Sciatic nerve (tissue), 2 donors: ENCODE results near the gene LGALS14. TPM values are rescaled to one million over a fixed set of nuclear protein-coding genes. Genes with fewer than 3 reads are reported as not detected.
"Not testable (repeated sequence)": the region's sequence is repeated elsewhere in the genome, so short reads cannot be mapped to it uniquely, and the experiment has no call there.

Experiments
- ATAC-seq: fragments of 200-7000 bp; cut with Tn5 transposase; one replicate; pipeline ENCODE4 v1.9.1; 2020; ENCODE audit warnings: mild to moderate bottlenecking, moderate library complexity
- DNase-seq: peaks from one replicate; pipeline ENCODE4 v3.0.0-alpha.2; 2020; ENCODE audit warnings: low spot score
- intact Hi-C: fragments of 100-400 bp; cut with DNase I; formaldehyde crosslinking; loops from one replicate; pipeline ENCODE4 v1.14.2; 2022
- total RNA-seq: library from RNA; stranded (reverse); fragmentation: NEBNext Ultra II Directional; extraction: Animal tissue kit (Norgen Biotek cat#: 25700); gene quantifications from one replicate; pipeline ENCODE4 v1.2.1, GENCODE V29; 2021
- donor health status: DM: no; HTN: no; CAD: no.
- donor health status: DM: no; HTN: no; CAD: no.

Gene LGALS14, protein sequence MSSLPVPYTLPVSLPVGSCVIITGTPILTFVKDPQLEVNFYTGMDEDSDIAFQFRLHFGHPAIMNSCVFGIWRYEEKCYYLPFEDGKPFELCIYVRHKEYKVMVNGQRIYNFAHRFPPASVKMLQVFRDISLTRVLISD
- total RNA-seq = not detected

- intact Hi-C loops = no loop called here
- no peak for ATAC-seq
Measured at GRCh38 chr19:39704181-39705044, at the start of gene LGALS14. LGALS14 (plus strand) TSS chr19:39704481; CDS start chr19:39704529, 48 bp downstream.

DNA sequence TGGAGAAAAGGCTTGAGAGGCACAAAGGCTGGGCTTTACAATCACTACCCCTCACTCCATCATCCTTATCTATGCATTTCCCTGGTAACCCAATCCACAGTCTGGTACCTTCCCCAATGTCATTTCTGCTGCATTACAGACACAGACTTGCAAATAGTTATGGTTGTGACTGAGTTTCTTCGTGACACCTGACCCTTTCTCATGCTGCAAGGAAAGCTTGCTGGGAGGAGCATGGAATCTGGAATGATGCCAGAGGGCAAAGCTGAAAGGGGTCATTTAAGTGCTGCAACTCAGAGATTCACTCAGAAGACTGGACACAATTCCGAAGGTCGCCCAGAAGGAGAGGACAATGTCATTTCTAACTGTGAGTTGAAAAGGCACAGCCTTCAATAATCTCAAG, 48.7 kb upstream of the LGALS14 start, which contains the start of gene LGALS16:
Gene LGALS16, plus strand, starts transcription at position 301 of the 400 bp plus-strand sequence. Its CDS starts 49 bp downstream, at position 350.
- no peak for DNase-seq
- intact Hi-C loops = no loop called here
- no peak for ATAC-seq

More at GRCh38 chr19:39704181-39705044, at the start of gene LGALS14:
- DNase-seq = no peak

- ATAC-seq = no peak
- DNase-seq = no peak
- intact Hi-C loops = no loop called here
Measured at GRCh38 chr19:39659791-39660190, 44.5 kb upstream of the LGALS14 start.

- DNase-seq (no peak), ATAC-seq (no peak)
- intact Hi-C loops = no loop called here
Measured at GRCh38 chr19:39660661-39661060, 43.6 kb upstream of the LGALS14 start.

GRCh38 chr19:39661565-39661964, 42.7 kb upstream of the LGALS14 start:
- ATAC-seq = no peak
- no peak for DNase-seq
- intact Hi-C loops = no loop called here

DNA sequence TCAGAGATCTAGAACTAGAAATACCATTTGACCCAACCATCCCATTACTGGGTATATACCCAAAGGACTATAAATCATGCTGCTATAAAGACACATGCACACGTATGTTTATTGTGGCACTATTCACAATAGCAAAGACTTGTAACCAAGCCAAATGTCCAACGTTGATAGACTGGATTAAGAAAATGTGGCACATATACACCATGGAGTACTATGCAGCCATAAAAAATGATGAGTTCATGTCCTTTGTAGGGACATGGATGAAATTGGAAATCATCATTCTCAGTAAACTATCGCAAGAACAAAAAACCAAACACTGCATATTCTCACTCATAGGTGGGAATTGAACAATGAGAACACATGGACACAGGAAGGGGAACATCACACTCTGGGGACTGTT, 34.4 kb upstream of the LGALS14 start:
- intact Hi-C loops, DNase-seq, ATAC-seq: not testable (repeated sequence)

DNA sequence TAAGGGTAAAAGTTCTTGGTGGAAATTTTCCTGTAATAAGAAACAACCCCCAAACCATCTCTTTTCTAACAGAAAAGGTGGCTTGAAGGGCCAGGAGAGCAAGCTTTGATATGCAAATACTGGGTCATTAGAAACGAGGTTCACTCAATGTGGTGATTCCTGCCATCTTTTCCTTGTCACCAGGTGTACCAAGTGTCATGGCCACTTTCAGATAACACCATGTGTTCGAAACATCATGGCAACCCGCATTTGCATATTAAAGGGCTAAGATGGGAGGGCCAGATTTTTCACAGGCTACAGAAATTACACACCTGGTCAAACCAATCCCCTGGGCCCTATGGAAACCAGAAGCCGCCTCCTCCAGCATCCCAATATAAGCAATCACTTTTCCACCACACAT, 33.3 kb upstream of the LGALS14 start:
- no peak for DNase-seq

GRCh38 chr19:39671739-39672363, 32.4 kb upstream of the LGALS14 start:
- intact Hi-C loops = no loop called here
- no peak for ATAC-seq
- no peak for DNase-seq

More for the DNA sequence above, 33.3 kb upstream of the LGALS14 start:
- intact Hi-C loops = no loop called here
- no peak for ATAC-seq

GRCh38 chr19:39672473-39672872, 31.8 kb upstream of the LGALS14 start:
- intact Hi-C loops = no loop called here
- no peak for DNase-seq
- ATAC-seq = no peak

- intact Hi-C loops, ATAC-seq, DNase-seq: not testable (repeated sequence)
Measured at GRCh38 chr19:39673862-39674261, 30.4 kb upstream of the LGALS14 start.

DNA sequence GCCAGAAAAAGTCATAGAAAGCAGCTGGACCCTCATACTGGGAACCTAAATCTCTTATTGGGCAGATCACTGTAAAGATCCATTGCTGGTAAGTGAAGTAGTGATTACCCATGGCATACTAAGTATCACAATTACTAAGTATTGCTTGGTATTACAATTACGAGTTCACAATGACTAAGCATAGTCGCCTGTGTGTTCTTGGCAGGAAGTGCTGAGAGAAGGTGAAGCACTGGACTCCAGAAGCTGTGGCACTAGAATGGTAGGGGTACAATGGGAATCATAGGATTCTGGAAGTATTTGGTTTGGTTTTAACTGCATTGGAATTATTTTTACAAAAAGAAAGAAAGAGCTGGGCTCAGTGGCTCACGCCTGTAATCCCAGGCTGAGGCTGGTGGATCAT, 28.3 kb upstream of the LGALS14 start:
- intact Hi-C loops = no loop called here
- DNase-seq (no peak), ATAC-seq (no peak)

DNA sequence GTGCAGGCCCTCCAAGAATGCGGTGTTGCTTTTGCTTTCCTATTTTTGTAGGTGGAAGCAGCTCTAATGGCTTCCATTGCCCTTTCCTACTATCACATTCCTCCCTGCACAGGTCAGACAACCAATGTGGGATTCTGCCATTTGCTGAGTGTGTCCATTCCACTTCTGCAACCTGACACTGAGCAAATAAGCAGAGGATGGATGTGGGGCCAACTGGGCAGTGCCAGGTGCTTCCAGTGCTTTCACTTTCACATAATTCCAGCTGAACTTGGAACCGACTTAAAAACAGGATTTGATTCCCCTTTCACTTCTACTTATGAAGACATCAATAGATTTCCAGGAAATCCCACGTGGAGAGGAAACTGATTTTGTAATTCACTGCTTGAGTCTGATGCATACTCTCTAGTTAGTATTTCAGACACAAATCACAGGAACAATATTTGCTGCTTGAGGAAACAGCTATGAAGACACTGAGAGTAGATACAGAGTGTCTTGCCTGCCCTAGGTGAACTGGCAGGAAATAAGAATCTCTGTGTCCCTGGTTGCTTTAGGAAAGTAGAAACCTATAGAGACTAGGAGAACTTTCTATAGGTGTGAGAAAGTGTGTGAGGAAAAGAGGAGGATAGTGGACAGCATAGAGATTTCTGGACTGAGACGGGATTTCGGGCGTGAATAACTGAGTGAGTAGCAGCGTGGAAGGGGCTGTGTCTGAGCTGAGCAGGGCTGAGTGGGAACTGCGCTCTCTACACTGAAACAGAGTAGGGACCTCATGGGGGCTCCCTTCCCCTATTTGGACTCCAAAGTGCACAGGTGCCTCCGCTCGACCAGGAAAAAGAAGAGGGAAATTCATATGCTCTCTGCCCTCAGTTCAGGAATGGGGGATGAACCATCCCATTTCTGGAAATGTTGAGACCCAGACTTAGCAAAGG, 26.1 kb upstream of the LGALS14 start:
- no peak for DNase-seq
- intact Hi-C loops = no loop called here
- no peak for ATAC-seq

DNA sequence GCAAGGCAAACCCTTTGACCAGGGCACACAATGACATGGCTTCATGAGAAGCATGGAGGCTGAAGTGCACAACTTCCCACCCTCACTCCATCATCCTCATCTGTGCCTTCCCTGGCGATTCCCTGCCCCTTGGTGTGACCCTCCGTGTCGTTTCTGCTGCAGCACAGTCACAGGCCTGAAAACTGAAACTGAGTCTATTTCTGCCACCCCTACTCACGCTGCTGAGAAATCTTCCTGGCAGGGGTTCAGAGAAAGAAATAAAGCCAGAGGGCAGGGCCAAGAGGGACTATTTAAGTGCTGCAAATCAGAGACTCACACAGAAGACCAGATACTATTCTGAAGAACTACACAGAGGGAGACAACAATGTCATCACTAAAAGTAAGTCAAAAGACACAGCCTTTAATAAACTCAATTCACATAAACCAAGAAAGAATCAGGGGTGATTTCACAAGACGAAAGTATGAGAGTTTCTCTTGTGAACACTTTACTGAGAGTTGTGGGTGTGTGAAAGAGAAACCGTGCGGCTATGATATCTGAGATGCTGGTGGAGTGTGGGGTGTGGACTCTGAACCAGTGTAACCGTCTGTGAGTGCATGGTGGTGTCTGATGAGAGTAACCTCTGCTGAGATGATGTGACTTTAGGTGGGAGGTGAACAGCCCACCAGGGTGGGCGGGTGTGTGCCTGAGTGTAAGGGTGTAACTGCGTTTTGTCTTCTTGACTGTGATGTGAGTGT, 25.1 kb upstream of the LGALS14 start:
- intact Hi-C loops = no loop called here
- DNase-seq (no peak), ATAC-seq (no peak)

- intact Hi-C loops = no loop called here
- DNase-seq = no peak
- no peak for ATAC-seq
Measured at GRCh38 chr19:39679791-39680168, 24.5 kb upstream of the LGALS14 start.

DNA sequence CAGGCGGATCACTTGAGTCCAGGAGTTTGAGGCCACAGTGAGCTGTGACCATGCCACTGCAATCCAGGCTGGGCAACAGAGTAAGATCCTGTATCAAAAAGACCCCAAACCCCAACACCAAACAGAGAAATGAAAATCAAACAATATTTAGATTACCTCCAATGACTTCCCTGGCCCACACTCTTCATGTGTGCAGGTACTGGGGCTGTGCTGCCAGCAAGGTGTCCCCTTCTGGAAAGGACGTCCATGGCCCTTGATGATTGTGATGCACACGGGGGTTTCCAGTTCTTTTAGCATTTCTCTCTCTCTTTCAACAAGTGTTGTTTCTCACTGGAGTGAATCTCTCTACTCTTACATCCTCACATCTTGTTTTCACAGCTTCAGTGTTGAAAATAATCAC, 23.7 kb upstream of the LGALS14 start:
- ATAC-seq = no peak
- no peak for DNase-seq
- intact Hi-C loops = no loop called here

DNA sequence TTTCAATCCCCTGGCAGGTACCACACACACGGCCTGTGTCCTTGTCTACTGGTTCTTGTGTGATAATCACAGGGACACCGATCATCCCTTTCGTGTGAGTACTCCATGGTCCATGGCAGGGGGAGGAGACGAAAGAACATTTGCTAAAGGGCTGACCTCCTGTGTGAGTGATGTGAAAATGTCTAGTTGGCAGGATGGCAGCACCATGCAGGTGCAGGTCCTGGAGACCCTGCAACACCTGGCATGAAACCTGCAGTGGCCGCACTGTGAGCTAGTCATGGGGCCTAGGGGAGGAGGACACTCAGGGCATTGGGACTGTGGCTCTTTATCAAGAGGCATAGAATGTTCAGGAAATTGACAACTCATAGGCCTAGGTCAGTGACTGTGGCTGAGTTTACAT, 22.9 kb upstream of the LGALS14 start:
- intact Hi-C loops = no loop called here
- ATAC-seq (no peak), DNase-seq (no peak)

GRCh38 chr19:39684267-39684666, 20.0 kb upstream of the LGALS14 start:
- DNase-seq (no peak), ATAC-seq (no peak)
- intact Hi-C loops = no loop called here

DNA sequence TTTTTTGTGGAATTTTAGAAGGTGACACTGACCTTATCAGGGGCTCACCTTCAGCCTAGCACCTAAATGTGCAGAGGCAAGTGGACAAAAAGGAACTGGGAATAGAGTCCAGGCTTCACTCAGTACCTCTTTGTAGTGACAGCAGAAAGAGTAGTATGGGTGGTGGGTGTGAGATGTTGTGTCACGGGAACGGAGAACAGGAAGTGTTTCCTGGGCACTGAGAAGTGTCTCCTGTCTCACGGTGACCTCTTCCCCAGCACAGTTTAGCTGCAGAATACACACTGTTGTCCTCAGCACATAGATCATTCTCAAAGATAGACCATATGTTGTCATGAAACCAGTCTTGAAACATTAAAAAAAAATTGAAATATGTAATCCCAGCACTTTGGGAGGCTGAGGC, 17.5 kb upstream of the LGALS14 start:
- DNase-seq (no peak), ATAC-seq (no peak)
- intact Hi-C loops = no loop called here
